Measurements from ENCODE around the gene MYO9B.
"Not testable (repeated sequence)": the region's sequence is repeated elsewhere in the genome, so short reads cannot be mapped to it uniquely, and the experiment has no call there.

The MYO9B gene

GRCh38 chr19:17094694-17095093 lies 19.1 kb downstream of the MYO9B start:
- DNase-seq, result not testable (repeated sequence)

- DNase-seq, result no peak
These were observed 19.8 kb downstream of the MYO9B start for GRCh38 chr19:17095141-17095919.

- no peak for DNase-seq
These were observed 22.1 kb downstream of the MYO9B start for GRCh38 chr19:17097593-17098126.

GRCh38 chr19:17098326-17098725 lies 22.7 kb downstream of the MYO9B start:
- DNase-seq, result no peak

- no peak for DNase-seq
These were observed 26.4 kb downstream of the MYO9B start for GRCh38 chr19:17101686-17102628.

GRCh38 chr19:17103177-17103576 lies 27.6 kb downstream of the MYO9B start:
- DNase-seq, result no peak

- no peak for DNase-seq
These were observed 29.1 kb downstream of the MYO9B start for GRCh38 chr19:17104679-17105078.

GRCh38 chr19:17105556-17105955 lies 30.0 kb downstream of the MYO9B start:
- no peak for DNase-seq

GRCh38 chr19:17106964-17107363 lies 31.4 kb downstream of the MYO9B start:
- DNase-seq, result not testable (repeated sequence)

- DNase-seq, result no peak
These were observed 32.2 kb downstream of the MYO9B start for GRCh38 chr19:17107546-17108452.

GRCh38 chr19:17108453-17108784 lies 32.8 kb downstream of the MYO9B start:
- DNase-seq, result no peak

- no peak for DNase-seq
These were observed 33.7 kb downstream of the MYO9B start for GRCh38 chr19:17109300-17109699.

GRCh38 chr19:17109962-17110598 lies 34.5 kb downstream of the MYO9B start:
- DNase-seq, result no peak

- no peak for DNase-seq
These were observed 35.0 kb downstream of the MYO9B start for GRCh38 chr19:17110599-17110966.

GRCh38 chr19:17111766-17112165 lies 36.2 kb downstream of the MYO9B start:
- no peak for DNase-seq

GRCh38 chr19:17112271-17112670 lies 36.7 kb downstream of the MYO9B start:
- no peak for DNase-seq

GRCh38 chr19:17112700-17113099 lies 37.1 kb downstream of the MYO9B start:
- no peak for DNase-seq

GRCh38 chr19:17113127-17113785 lies 37.7 kb downstream of the MYO9B start:
- DNase-seq, result no peak

GRCh38 chr19:17114414-17114831 lies 38.8 kb downstream of the MYO9B start:
- DNase-seq, result no peak

- DNase-seq, result no peak
These were observed 41.6 kb downstream of the MYO9B start for GRCh38 chr19:17116996-17117702.

GRCh38 chr19:17118957-17119356 lies 43.4 kb downstream of the MYO9B start:
- no peak for DNase-seq

Measured in stimulated activated CD4-positive, alpha-beta T cell treated with anti-CD3 and anti-CD28 coated beads, Interleukin-1b, Interleukin-23, amount 100 ng/mL, for 48 hours (primary cell).